ENCODE measurements around the gene ATP1A2. TPM values are rescaled to one million over a fixed set of nuclear protein-coding genes. Genes with fewer than 3 reads are reported as not detected.

ATP1A2 gene
- total and polyA plus RNA-seq, 10 of the 15 experiments (the other 5 are each of a cell fraction or from before 2014, with no cell fraction given): 0.15 TPM; not detected in 9

GRCh38 chr1:160123726-160124125, 8.2 kb downstream of the ATP1A2 start:
- Histone ChIP-seq H3K36me3 (ENCODE audit: control insufficient read depth in 2 of 2, insufficient read depth in 2 of 2, low read length in 1 of 2) (no peaks in the 10 kb centered on the region), H3K9ac (ENCODE audit: control insufficient read depth, insufficient read depth, low read length) (no peak overlapping the region), H3K9me3 (replicated peaks; ENCODE audit: control insufficient read depth, insufficient read depth, low read length) (no peaks in the 10 kb centered on the region), H4K20me1 (ENCODE audit: control insufficient read depth, insufficient read depth) (no peaks in the 10 kb centered on the region), H3K4me3 (no peak overlapping the region), H3K27me3 (replicated peaks in 1 of 2; ENCODE audit: control insufficient read depth in 2 of 2, insufficient read depth in 2 of 2, low read length in 1 of 2) (peaks cover 0 to 1% of the 10 kb centered on the region in 2 experiments; a peak in 2 of 4 replicates), H3K27ac (ENCODE audit: control insufficient read depth, insufficient read depth) (no peak overlapping the region), H3K79me2 (ENCODE audit: control insufficient read depth, insufficient read depth, low read length) (no peaks in the 10 kb centered on the region), H3K4me1 (ENCODE audit: control insufficient read depth, insufficient read depth, low read length) (no peaks in the 10 kb centered on the region), H3K4me2 (ENCODE audit: control insufficient read depth, insufficient read depth) (no peak overlapping the region), H2AFZ (ENCODE audit: control insufficient read depth, low read depth, low read length) (no peak overlapping the region)
- peak; percentile 38 for FAIRE-seq
- RAD21 ChIA-PET (ENCODE audit: unreplicated experiment): no interaction called here
- ATAC-seq: no peak
- in situ Hi-C loops (cut with MboI): no loop called here
- BruUV-seq (replicated peaks): no TSS peak
- intact Hi-C loops (cut with micrococcal nuclease; ENCODE audit: unreplicated experiment): no loop called here
- no peak for DNase-seq (ENCODE audit: low read depth, low spot score)
- TF ChIP-seq STAT3 (IDR thresholded peaks at IDR 0.05; ENCODE audit: low read depth, low read length): no peak
- no peak for TF ChIP-seq POLR2AphosphoS5 (IDR thresholded peaks at IDR 0.05; ENCODE audit: low read length)
- no peak for TF ChIP-seq ZBTB40 (IDR thresholded peaks at IDR 0.05; ENCODE audit: borderline replicate concordance)
- no peak for TF ChIP-seq SKIL (IDR thresholded peaks at IDR 0.05; ENCODE audit: low read depth, poor library complexity, severe bottlenecking)
- TF ChIP-seq KDM1A (IDR thresholded peaks at IDR 0.05; ENCODE audit: borderline replicate concordance): no peak
- no peak for TF ChIP-seq SRF (IDR thresholded peaks at IDR 0.05; ENCODE audit: low read depth in 2 of 2, low read length in 2 of 2)
- no peak for TF ChIP-seq MYC (IDR thresholded peaks at IDR 0.05; ENCODE audit: insufficient read depth, insufficient read length, insufficient replicate concordance, low read length, severe bottlenecking)
- TF ChIP-seq, protein P1, sequence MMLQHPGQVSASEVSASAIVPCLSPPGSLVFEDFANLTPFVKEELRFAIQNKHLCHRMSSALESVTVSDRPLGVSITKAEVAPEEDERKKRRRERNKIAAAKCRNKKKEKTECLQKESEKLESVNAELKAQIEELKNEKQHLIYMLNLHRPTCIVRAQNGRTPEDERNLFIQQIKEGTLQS (IDR thresholded peaks at IDR 0.05; ENCODE audit: borderline replicate concordance, extremely low read depth, low read depth, low read length): no peak
- no peak for TF ChIP-seq ESRRA (IDR thresholded peaks at IDR 0.05; ENCODE audit: low read length)
- no peak for TF ChIP-seq ZNF592 (IDR thresholded peaks at IDR 0.05)
- TF ChIP-seq, protein P2, sequence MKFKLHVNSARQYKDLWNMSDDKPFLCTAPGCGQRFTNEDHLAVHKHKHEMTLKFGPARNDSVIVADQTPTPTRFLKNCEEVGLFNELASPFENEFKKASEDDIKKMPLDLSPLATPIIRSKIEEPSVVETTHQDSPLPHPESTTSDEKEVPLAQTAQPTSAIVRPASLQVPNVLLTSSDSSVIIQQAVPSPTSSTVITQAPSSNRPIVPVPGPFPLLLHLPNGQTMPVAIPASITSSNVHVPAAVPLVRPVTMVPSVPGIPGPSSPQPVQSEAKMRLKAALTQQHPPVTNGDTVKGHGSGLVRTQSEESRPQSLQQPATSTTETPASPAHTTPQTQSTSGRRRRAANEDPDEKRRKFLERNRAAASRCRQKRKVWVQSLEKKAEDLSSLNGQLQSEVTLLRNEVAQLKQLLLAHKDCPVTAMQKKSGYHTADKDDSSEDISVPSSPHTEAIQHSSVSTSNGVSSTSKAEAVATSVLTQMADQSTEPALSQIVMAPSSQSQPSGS (IDR thresholded peaks at IDR 0.05; ENCODE audit: low read length): no peak
- CTCF ChIA-PET: interaction anchor here (0.6 to 1.2 kb wide), 5 partner anchors 14 to 168 kb away, joined by 3 to 5 read pairs (median 3); no protein-coding TSS in a partner anchor
- SMC1A ChIA-PET (ENCODE audit: uncharacterized antibody, unreplicated experiment): interaction anchor here (1.0 kb wide), 1 partner anchor 641 kb away, joined by 3 read pairs; no protein-coding TSS in a partner anchor
- POLR2A ChIA-PET: no interaction called here
